IMR-90 (cell line): ENCODE measurements around the gene FNDC11. TPM values are rescaled to one million over a fixed set of nuclear protein-coding genes. Genes with fewer than 3 reads are reported as not detected.
"Not testable (repeated sequence)": the region's sequence is repeated elsewhere in the genome, so short reads cannot be mapped to it uniquely, and the experiment has no call there.

Experiments used
- ATAC-seq: fragments of 200-7000 bp; cut with Tn5 transposase; 2 replicates; pipeline ENCODE4 v1.9.1; 2020; ENCODE audit warnings: low read depth, mild to moderate bottlenecking, moderate library complexity
- BruUV-seq: library from RNA; stranded (reverse); fragments of 400-500 nt; replicated peaks from 2 replicates; lab custom pipeline; 2021; lab: Mats Ljungman, UMichigan
- CTCF ChIA-PET: fragments of 300-600 bp; formaldehyde crosslinking; extraction: SDS; loops from one replicate; lab custom pipeline; 2021; ENCODE audit warnings: antibody characterized with exemption; lab: Yijun Ruan, JAX
- POLR2A ChIA-PET: fragments of 300-600 bp; sonication (Branson Sonifier 250); formaldehyde crosslinking; loops from one replicate; lab custom pipeline; 2022; ENCODE audit warnings: antibody characterized with exemption; ENCODE audit not compliant: unreplicated experiment; lab: Charles Lee
- DNase-seq: peaks from one replicate; pipeline ENCODE4 v3.0.0; 2013
- H2AFZ ChIP-seq: replicated peaks from 2 replicates; pipeline ENCODE3; 2013; ENCODE audit warnings: low read length, mild to moderate bottlenecking; ENCODE audit not compliant: poor library complexity
- H2AK5ac ChIP-seq: 2 replicates; pipeline ENCODE4 v1.6.1; 2013; ENCODE audit warnings: low read depth, low read length, inconsistent platforms
- H2AK9ac ChIP-seq: replicated peaks from 2 replicates; pipeline ENCODE3; 2013; ENCODE audit warnings: mild to moderate bottlenecking, low read depth, low read length, moderate library complexity; ENCODE audit not compliant: poor library complexity
- H2BK120ac ChIP-seq: 2 replicates; pipeline ENCODE4 v1.6.1; 2013; ENCODE audit warnings: low read depth, low read length, inconsistent platforms
- H2BK15ac ChIP-seq: 3 replicates; pipeline ENCODE4 v1.6.1; 2013; ENCODE audit warnings: low read depth, low read length, inconsistent platforms
- H2BK20ac ChIP-seq: 2 replicates; pipeline ENCODE4 v1.6.1; 2013; ENCODE audit warnings: low read depth, mild to moderate bottlenecking, inconsistent platforms, low read length, moderate library complexity
- H2BK5ac ChIP-seq: 2 replicates; pipeline ENCODE4 v1.6.1; 2013; ENCODE audit warnings: mild to moderate bottlenecking, low read depth, low read length, inconsistent platforms; ENCODE audit not compliant: poor library complexity, severe bottlenecking
- H3K14ac ChIP-seq: replicated peaks from 2 replicates; pipeline ENCODE4 v1.6.1; 2013; ENCODE audit warnings: low read depth, low read length, inconsistent platforms
- H3K18ac ChIP-seq: 2 replicates; pipeline ENCODE4 v1.6.1; 2013; ENCODE audit warnings: low read depth, low read length, control low read depth
- H3K23ac ChIP-seq: 2 replicates; pipeline ENCODE4 v1.6.1; 2013; ENCODE audit warnings: low read depth, low read length, inconsistent platforms
- H3K27ac ChIP-seq: 2 replicates; pipeline ENCODE4 v1.5.1; 2013; ENCODE audit warnings: mild to moderate bottlenecking, control low read depth, low read length; ENCODE audit not compliant: insufficient read depth
- H3K27me3 ChIP-seq: 2 replicates; pipeline ENCODE4 v1.6.1; 2013; ENCODE audit warnings: low read length; ENCODE audit not compliant: control insufficient read depth, insufficient read depth
- H3K36me3 ChIP-seq: 2 replicates; pipeline ENCODE4 v1.6.1; 2013; ENCODE audit warnings: low read length, mixed read lengths; ENCODE audit not compliant: control insufficient read depth, insufficient read depth
- H3K4ac ChIP-seq: 2 replicates; pipeline ENCODE4 v1.6.1; 2013; ENCODE audit warnings: low read depth, low read length, inconsistent platforms
- H3K4me1 ChIP-seq: 2 replicates; pipeline ENCODE4 v1.6.1; 2013; ENCODE audit warnings: low read length, mixed read lengths; ENCODE audit not compliant: control insufficient read depth, insufficient read depth
- H3K4me2 ChIP-seq: 2 replicates; pipeline ENCODE4 v1.6.1; 2013; ENCODE audit warnings: low read depth, mild to moderate bottlenecking, control low read depth, low read length, moderate library complexity
- H3K4me3 ChIP-seq: 2 replicates; pipeline ENCODE4 v1.5.1; 2013; ENCODE audit warnings: low read depth, mild to moderate bottlenecking, control low read depth, low read length, moderate library complexity; ENCODE audit not compliant: insufficient read depth
- H3K56ac ChIP-seq: 2 replicates; pipeline ENCODE4 v1.6.1; 2013; ENCODE audit warnings: low read length, inconsistent platforms; ENCODE audit not compliant: insufficient read depth; ENCODE audit errors: extremely low read depth
- H3K79me1 ChIP-seq, 2 experiments: 2 replicates each; pipeline ENCODE4 v1.6.1; 2013; ENCODE audit warnings: low read length in 2 of 2, inconsistent platforms in 1 of 2, low read depth in 1 of 2
- H3K9ac ChIP-seq: 2 replicates; pipeline ENCODE4 v1.6.1; 2013; ENCODE audit warnings: low read depth, low read length, control low read depth
- H3K9me1 ChIP-seq: 2 replicates; pipeline ENCODE4 v1.6.1; 2013; ENCODE audit warnings: low read length, inconsistent platforms; ENCODE audit not compliant: insufficient read depth
- H3K9me3 ChIP-seq: 2 replicates; pipeline ENCODE4 v1.6.1; 2013; ENCODE audit warnings: low read length; ENCODE audit not compliant: control insufficient read depth, insufficient read depth
- H4K20me1 ChIP-seq: 2 replicates; pipeline ENCODE4 v1.6.1; 2013; ENCODE audit warnings: low read length, inconsistent platforms; ENCODE audit not compliant: insufficient read depth
- H4K5ac ChIP-seq: 2 replicates; pipeline ENCODE4 v1.6.1; 2013; ENCODE audit warnings: mild to moderate bottlenecking, low read depth, low read length, control low read depth
- H4K8ac ChIP-seq, 2 experiments: 2 replicates each; pipeline ENCODE4 v1.6.1; 2013; ENCODE audit warnings: low read depth in 2 of 2, low read length in 2 of 2, control low read depth in 1 of 2, inconsistent platforms in 1 of 2
- H4K91ac ChIP-seq: 2 replicates; pipeline ENCODE4 v1.6.1; 2013; ENCODE audit warnings: low read depth, low read length, inconsistent platforms; ENCODE audit not compliant: insufficient read depth
- WGBS, 2 experiments: methylation state at CpG; one replicate each; pipeline versions ENCODE4 v1.1.5 to v1.1.7; 2013; ENCODE audit warnings: missing lambda C conversion rate in 2 of 2; ENCODE audit not compliant: insufficient read length in 1 of 2; ENCODE audit errors: extremely low coverage in 2 of 2; 5-methylcytosine and 5-hydroxymethylcytosine counted together
- dilution Hi-C: fragments of 300-500 bp; cut with HindIII; formaldehyde crosslinking; loops from one replicate; pipeline ENCODE4 v1.14.3; 2018; ENCODE audit warnings: low sequenced_read_pairs; ENCODE audit not compliant: unreplicated experiment
- in situ Hi-C: fragments of 300-500 bp; cut with MboI; formaldehyde crosslinking; loops from 3 replicates; pipeline ENCODE4 v1.14.3; 2019; ENCODE audit warnings: low sequenced_read_pairs, inconsistent platforms, mixed read lengths
- intact Hi-C: fragments of 100-400 bp; cut with micrococcal nuclease; formaldehyde crosslinking; loops from 2 replicates; pipeline ENCODE4 v1.10.0; 2022
- polyA plus RNA-seq, 3 experiments: library from polyadenylated mRNA; depleted of rRNA; stranded (reverse); fragments of >200 nt; gene quantifications; 2 replicates each; pipeline ENCODE4 v1.2.3, GENCODE V29; 2012; ENCODE audit warnings: low replicate concordance in 1 of 3
- total RNA-seq: library from RNA; depleted of rRNA; stranded (reverse); fragments of >200 nt; gene quantifications from 2 replicates; pipeline ENCODE4 v1.2.3, GENCODE V29; 2012

Gene FNDC11
- total and polyA plus RNA-seq, 2 of the 4 experiments (the other 2 are of a cell fraction): 0.36 to 1.0 TPM

DNA sequence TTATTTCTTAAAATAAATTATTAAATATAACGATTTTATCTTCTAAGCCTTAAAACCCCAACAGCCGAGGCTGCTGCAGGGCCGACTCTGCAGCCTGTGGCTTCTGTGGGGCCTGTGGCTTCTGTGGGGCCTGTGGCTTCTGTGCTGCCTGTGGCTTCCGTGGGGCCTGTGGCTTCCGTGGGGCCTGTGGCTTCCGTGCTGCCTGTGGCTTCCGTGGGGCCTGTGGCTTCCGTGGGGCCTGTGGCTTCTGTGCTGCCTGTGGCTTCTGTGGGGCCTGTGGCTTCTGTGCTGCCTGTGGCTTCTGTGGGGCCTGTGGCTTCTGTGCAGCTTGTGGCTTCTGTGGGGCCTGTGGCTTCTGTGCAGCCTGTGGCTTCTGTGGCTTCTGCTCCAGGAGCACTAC, 47.7 kb downstream of the FNDC11 start:
- Histone ChIP-seq H3K36me3 (peaks cover 32% of the 10 kb centered on the region), H3K79me1 (peaks cover 15 to 27% of the 10 kb centered on the region in 2 experiments)
- H2BK120ac ChIP-seq, H3K9me1 ChIP-seq, intact Hi-C loops, H3K4me1 ChIP-seq, H2AFZ ChIP-seq, dilution Hi-C loops, H3K4me3 ChIP-seq, H3K27ac ChIP-seq, H4K91ac ChIP-seq, H3K27me3 ChIP-seq, H3K9ac ChIP-seq, BruUV-seq, H3K14ac ChIP-seq, H2BK20ac ChIP-seq, DNase-seq, H4K5ac ChIP-seq, H4K8ac ChIP-seq, H2BK15ac ChIP-seq, H2AK5ac ChIP-seq, H2BK5ac ChIP-seq, CTCF ChIA-PET, H2AK9ac ChIP-seq, H4K20me1 ChIP-seq, H3K56ac ChIP-seq, H3K18ac ChIP-seq, POLR2A ChIA-PET, in situ Hi-C loops, ATAC-seq, H3K4me2 ChIP-seq, H3K4ac ChIP-seq, H3K9me3 ChIP-seq, H3K23ac ChIP-seq: not testable (repeated sequence)
- WGBS, 2 experiments: 100% methylated on average over 4 of the region's 8 CpGs; no CpG with 5 or more reads in 1 of the 2 experiments
